ENCODE results near the gene GRAMD1C.

GRAMD1C gene

DNA sequence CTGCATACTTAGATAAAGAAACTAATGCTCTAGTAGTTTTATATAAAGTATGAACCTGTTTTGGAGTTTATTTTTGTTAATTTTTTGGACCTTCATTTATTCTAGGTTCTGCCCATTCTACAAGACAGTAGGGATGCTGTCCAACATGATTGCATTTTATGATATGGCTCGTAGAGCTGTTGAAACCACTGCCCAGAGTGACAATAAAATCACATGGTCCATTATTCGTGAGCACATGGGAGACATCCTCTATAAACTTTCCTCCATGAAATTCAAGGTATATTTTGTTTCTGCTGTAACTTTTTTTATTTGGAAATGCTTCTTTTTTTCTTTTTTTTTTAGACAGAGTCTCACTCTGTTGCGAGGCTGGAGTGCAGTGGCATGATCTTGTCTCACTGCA, 33.3 kb upstream of the GRAMD1C start:
- no peak for TF ChIP-seq ARNT (IDR thresholded peaks at IDR 0.05)
- TF ChIP-seq NFRKB (IDR thresholded peaks at IDR 0.05) = no peak
- no peak for TF ChIP-seq SUZ12 (IDR thresholded peaks at IDR 0.05)
- no peak for TF ChIP-seq CTBP1 (IDR thresholded peaks at IDR 0.05; ENCODE audit: borderline replicate concordance)
- no peak for TF ChIP-seq FOXK2 (IDR thresholded peaks at IDR 0.05)
- TF ChIP-seq, protein P1, sequence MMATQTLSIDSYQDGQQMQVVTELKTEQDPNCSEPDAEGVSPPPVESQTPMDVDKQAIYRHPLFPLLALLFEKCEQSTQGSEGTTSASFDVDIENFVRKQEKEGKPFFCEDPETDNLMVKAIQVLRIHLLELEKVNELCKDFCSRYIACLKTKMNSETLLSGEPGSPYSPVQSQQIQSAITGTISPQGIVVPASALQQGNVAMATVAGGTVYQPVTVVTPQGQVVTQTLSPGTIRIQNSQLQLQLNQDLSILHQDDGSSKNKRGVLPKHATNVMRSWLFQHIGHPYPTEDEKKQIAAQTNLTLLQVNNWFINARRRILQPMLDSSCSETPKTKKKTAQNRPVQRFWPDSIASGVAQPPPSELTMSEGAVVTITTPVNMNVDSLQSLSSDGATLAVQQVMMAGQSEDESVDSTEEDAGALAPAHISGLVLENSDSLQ (IDR thresholded peaks at IDR 0.05) = no peak
- no peak for TF ChIP-seq BHLHE40 (IDR thresholded peaks at IDR 0.05; ENCODE audit: borderline replicate concordance)
- no peak for TF ChIP-seq L3MBTL2 (conservative IDR thresholded peaks at IDR 0.05)
- TF ChIP-seq SP1 (IDR thresholded peaks at IDR 0.05) = no peak
- TF ChIP-seq FOXA1 (IDR thresholded peaks at IDR 0.05) = no peak
- no peak for TF ChIP-seq HDGF (IDR thresholded peaks at IDR 0.05; ENCODE audit: borderline replicate concordance)
- TF ChIP-seq TARDBP (IDR thresholded peaks at IDR 0.05) = no peak
- no peak for TF ChIP-seq FOXM1 (IDR thresholded peaks at IDR 0.05; ENCODE audit: borderline replicate concordance)
- TF ChIP-seq ZNF384 (IDR thresholded peaks at IDR 0.05) = no peak
- no peak for TF ChIP-seq LEF1 (IDR thresholded peaks at IDR 0.05; ENCODE audit: borderline replicate concordance)
- no peak for TF ChIP-seq ELF4 (IDR thresholded peaks at IDR 0.05)
- CTCF ChIA-PET = no interaction called here
- POLR2A ChIA-PET = no interaction called here
- DNase-seq (ENCODE audit: extremely low spot score) = no peak

DNA sequence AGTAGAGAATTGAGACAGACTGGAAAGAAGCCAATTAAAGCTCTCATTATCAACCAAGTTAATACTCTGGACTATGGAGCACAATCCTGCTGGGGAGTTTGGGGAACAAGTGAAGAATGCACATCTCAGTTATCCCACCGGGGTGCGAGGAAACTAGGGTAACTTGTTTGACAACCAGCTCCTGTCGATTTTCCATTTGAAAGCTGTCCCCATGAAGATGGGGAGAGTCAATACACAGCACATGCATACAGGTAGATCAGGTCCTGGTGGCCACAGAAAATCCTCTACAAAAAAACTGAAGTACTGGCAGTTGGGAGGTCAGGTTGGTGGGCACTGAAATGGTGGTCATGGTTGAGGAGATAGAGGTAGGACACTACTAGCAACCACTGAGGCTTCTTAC, 25.7 kb upstream of the GRAMD1C start:
- DNase-seq (ENCODE audit: extremely low spot score) = no peak
- POLR2A ChIA-PET = no interaction called here
- CTCF ChIA-PET = no interaction called here
- TF ChIP-seq FOXM1 (IDR thresholded peaks at IDR 0.05; ENCODE audit: borderline replicate concordance) (no peak), SUZ12 (IDR thresholded peaks at IDR 0.05) (no peak), ZNF384 (IDR thresholded peaks at IDR 0.05) (no peak), ELF4 (IDR thresholded peaks at IDR 0.05) (no peak), NFRKB (IDR thresholded peaks at IDR 0.05) (no peak), LEF1 (IDR thresholded peaks at IDR 0.05; ENCODE audit: borderline replicate concordance) (no peak), TARDBP (IDR thresholded peaks at IDR 0.05) (no peak), HDGF (IDR thresholded peaks at IDR 0.05; ENCODE audit: borderline replicate concordance) (no peak), BHLHE40 (IDR thresholded peaks at IDR 0.05; ENCODE audit: borderline replicate concordance) (no peak), SP1 (IDR thresholded peaks at IDR 0.05) (no peak), L3MBTL2 (conservative IDR thresholded peaks at IDR 0.05) (no peak), ARNT (IDR thresholded peaks at IDR 0.05) (no peak), FOXA1 (IDR thresholded peaks at IDR 0.05) (no peak)
- TF ChIP-seq, protein P1 (IDR thresholded peaks at IDR 0.05) = no peak

- POLR2A ChIA-PET = no interaction called here
- CTCF ChIA-PET = no interaction called here
- DNase-seq (ENCODE audit: extremely low spot score) = no peak
- TF ChIP-seq L3MBTL2 (conservative IDR thresholded peaks at IDR 0.05) (no peak), NFRKB (IDR thresholded peaks at IDR 0.05) (no peak)
Measured at GRCh38 chr3:113819866-113820265, 18.7 kb upstream of the GRAMD1C start.

- ChIA-PET CTCF (interaction anchor here (0.6 to 1.5 kb wide), 5 partner anchors 9 to 37 kb away, joined by 3 to 6 read pairs (median 4); no protein-coding TSS in a partner anchor), POLR2A (interaction anchor here (0.8 kb wide), 1 partner anchor 78 kb away, joined by 3 read pairs; the partner anchor contains the start of gene ATP6V1A)
- peak; percentile 33 for DNase-seq (ENCODE audit: extremely low spot score)
- TF ChIP-seq LEF1 (IDR thresholded peaks at IDR 0.05; ENCODE audit: borderline replicate concordance) = no peak
- TF ChIP-seq CTBP1 (IDR thresholded peaks at IDR 0.05; ENCODE audit: borderline replicate concordance) = no peak
- no peak for TF ChIP-seq NFRKB (IDR thresholded peaks at IDR 0.05)
- TF ChIP-seq ZNF384 (IDR thresholded peaks at IDR 0.05) = no peak
- no peak for TF ChIP-seq FOXA1 (IDR thresholded peaks at IDR 0.05)
- no peak for TF ChIP-seq HDGF (IDR thresholded peaks at IDR 0.05; ENCODE audit: borderline replicate concordance)
Measured at GRCh38 chr3:113825090-113825489, 13.5 kb upstream of the GRAMD1C start.

- POLR2A ChIA-PET = no interaction called here
- TF ChIP-seq HDGF (IDR thresholded peaks at IDR 0.05; ENCODE audit: borderline replicate concordance) = no peak
- no peak for TF ChIP-seq L3MBTL2 (conservative IDR thresholded peaks at IDR 0.05)
- no peak for TF ChIP-seq SP1 (IDR thresholded peaks at IDR 0.05)
- no peak for TF ChIP-seq ZNF384 (IDR thresholded peaks at IDR 0.05)
- no peak for TF ChIP-seq TARDBP (IDR thresholded peaks at IDR 0.05)
- TF ChIP-seq NFRKB (IDR thresholded peaks at IDR 0.05) = no peak
- no peak for TF ChIP-seq LEF1 (IDR thresholded peaks at IDR 0.05; ENCODE audit: borderline replicate concordance)
- TF ChIP-seq FOXK2 (IDR thresholded peaks at IDR 0.05) = no peak
- TF ChIP-seq CTBP1 (IDR thresholded peaks at IDR 0.05; ENCODE audit: borderline replicate concordance) = no peak
- TF ChIP-seq BHLHE40 (IDR thresholded peaks at IDR 0.05; ENCODE audit: borderline replicate concordance) = no peak
- no peak for TF ChIP-seq SUZ12 (IDR thresholded peaks at IDR 0.05)
- no peak for TF ChIP-seq FOXA1 (IDR thresholded peaks at IDR 0.05)
- no peak for TF ChIP-seq ELF4 (IDR thresholded peaks at IDR 0.05)
- TF ChIP-seq, protein P1 (IDR thresholded peaks at IDR 0.05) = no peak
- TF ChIP-seq FOXM1 (IDR thresholded peaks at IDR 0.05; ENCODE audit: borderline replicate concordance) = no peak
- no peak for TF ChIP-seq ARNT (IDR thresholded peaks at IDR 0.05)
- CTCF ChIA-PET = interaction anchor here (0.9 kb wide), 1 partner anchor 10 kb away, joined by 4 read pairs; the partner anchor contains the start of gene GRAMD1C
- DNase-seq (ENCODE audit: extremely low spot score) = no peak
Measured at GRCh38 chr3:113828600-113828999, 10.0 kb upstream of the GRAMD1C start.

DNA sequence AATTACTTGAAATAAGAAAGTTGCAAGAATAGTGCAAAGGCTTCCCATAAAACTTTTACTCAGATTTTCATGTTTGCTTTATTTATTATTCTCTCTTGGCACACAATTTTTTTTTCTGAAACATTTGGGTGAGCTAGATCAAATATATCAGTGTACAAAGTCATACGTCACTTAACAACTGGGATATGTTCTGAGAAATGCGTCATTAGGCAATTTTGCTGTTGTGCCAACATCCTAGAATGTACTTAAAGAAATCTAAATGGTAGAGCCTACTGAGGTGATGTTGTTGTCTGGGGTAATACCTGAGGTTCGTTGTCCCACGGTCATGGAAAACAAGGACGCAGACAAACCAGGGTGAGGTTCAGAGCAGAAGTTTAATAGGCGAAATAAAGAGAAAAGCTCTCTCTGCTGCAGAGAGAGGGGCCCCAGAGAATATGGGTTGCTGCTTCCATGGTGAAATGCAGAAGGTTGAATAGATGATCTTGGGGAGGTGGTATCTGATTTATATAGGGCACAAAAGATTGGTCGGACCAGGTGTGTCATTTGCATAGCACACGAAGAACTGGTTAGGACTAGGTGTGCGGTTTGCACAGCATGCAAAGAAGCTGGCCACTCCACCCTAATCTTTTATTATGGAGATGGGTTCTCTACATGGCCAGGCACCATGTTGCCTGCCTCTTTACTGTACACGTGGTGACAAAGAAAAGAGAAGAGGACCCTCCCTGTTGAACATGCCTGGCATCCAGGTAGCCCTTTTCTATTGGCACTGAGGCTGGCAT, 8.8 kb upstream of the GRAMD1C start:
- no peak for DNase-seq (ENCODE audit: extremely low spot score)
- ChIA-PET POLR2A (no interaction called here), CTCF (no interaction called here)
- TF ChIP-seq ELF4 (IDR thresholded peaks at IDR 0.05) (no peak), HDGF (IDR thresholded peaks at IDR 0.05; ENCODE audit: borderline replicate concordance) (no peak), FOXA1 (IDR thresholded peaks at IDR 0.05) (no peak), NFRKB (IDR thresholded peaks at IDR 0.05) (no peak), FOXM1 (IDR thresholded peaks at IDR 0.05; ENCODE audit: borderline replicate concordance) (no peak)
- TF ChIP-seq, protein P1 (IDR thresholded peaks at IDR 0.05) = no peak
